ENCODE measurements around the gene PTBP1. TPM values are rescaled to one million over a fixed set of nuclear protein-coding genes. Genes with fewer than 3 reads are reported as not detected.
A peak's percentile ranks its signal among the peaks of the same experiment; 100 is the strongest.
"Not testable (repeated sequence)": the region's sequence is repeated elsewhere in the genome, so short reads cannot be mapped to it uniquely, and the experiment has no call there.

Gene PTBP1
- polyA plus RNA-seq, 6 donors from 2014 or later: 70.5 to 209 (median 124) TPM

- DNase-seq (no peak), ATAC-seq (ENCODE audit: low read depth in 2 of 2) (no peak)
- peaks cover 4 to 14% of the 10 kb centered on the region in 2 donors for H3K36me3 Mint-ChIP-seq
- H3K27ac Mint-ChIP-seq: peak overlapping the region in 2 of 6 donors; percentile 75 to 76
- peaks cover 0 to 4% (median 0%) of the 10 kb centered on the region in 7 donors for H3K9me3 Mint-ChIP-seq
- peaks cover 18 to 69% (median 49%) of the 10 kb centered on the region in 3 donors for H3K27me3 Mint-ChIP-seq
- peak overlapping the region in 2 of 8 donors; percentile 36 to 57 for H3K4me3 Mint-ChIP-seq
- peaks cover 5 to 13% (median 11%) of the 10 kb centered on the region in 3 donors for H3K4me1 Mint-ChIP-seq
Observed at GRCh38 chr19:844546-844971, 47.3 kb downstream of the PTBP1 start.

GRCh38 chr19:845707-846521, 48.7 kb downstream of the PTBP1 start:
- DNase-seq (no peak), ATAC-seq (ENCODE audit: low read depth in 2 of 2) (no peak)
- Mint-ChIP-seq H3K4me1 (peaks cover 5 to 13% (median 11%) of the 10 kb centered on the region in 3 donors), H3K36me3 (peaks cover 4 to 14% of the 10 kb centered on the region in 2 donors), H3K9me3 (peaks cover 0 to 4% (median 0%) of the 10 kb centered on the region in 7 donors), H3K27me3 (peaks cover 18 to 81% (median 56%) of the 10 kb centered on the region in 3 donors), H3K27ac (no peak overlapping the region), H3K4me3 (peak overlapping the region in 1 of 8 donors; percentile 70)

- H3K4me1 Mint-ChIP-seq: peaks cover 5 to 11% (median 9%) of the 10 kb centered on the region in 3 donors
- H3K4me3 Mint-ChIP-seq: no peak overlapping the region
- ATAC-seq (ENCODE audit: low read depth in 2 of 2) (no peak), DNase-seq (no peak)
- no peaks in the 10 kb centered on the region for H3K9me3 Mint-ChIP-seq
- H3K27me3 Mint-ChIP-seq: peaks cover 13 to 78% (median 49%) of the 10 kb centered on the region in 3 donors
- H3K27ac Mint-ChIP-seq: no peak overlapping the region
- H3K36me3 Mint-ChIP-seq: peaks cover 0 to 7% of the 10 kb centered on the region in 2 donors
Observed at GRCh38 chr19:848386-848921, 51.2 kb downstream of the PTBP1 start.

- not testable (repeated sequence) for ATAC-seq (ENCODE audit: low read depth in 2 of 2); H3K9me3 Mint-ChIP-seq; H3K36me3 Mint-ChIP-seq; H3K27ac Mint-ChIP-seq; DNase-seq; H3K4me3 Mint-ChIP-seq
- peaks cover 13 to 73% (median 47%) of the 10 kb centered on the region in 3 donors for H3K27me3 Mint-ChIP-seq
- peaks cover 5 to 11% (median 9%) of the 10 kb centered on the region in 3 donors for H3K4me1 Mint-ChIP-seq
Observed at GRCh38 chr19:849195-849594, 51.9 kb downstream of the PTBP1 start.

- H3K4me3 Mint-ChIP-seq: peak overlapping the region in 1 of 8 donors; percentile 42
- H3K4me1 Mint-ChIP-seq: peaks cover 0 to 4% (median 4%) of the 10 kb centered on the region in 3 donors
- ATAC-seq (ENCODE audit: low read depth in 2 of 2) (peak in 1 of 2 donors; percentile 25), DNase-seq (no peak)
- H3K9me3 Mint-ChIP-seq: no peaks in the 10 kb centered on the region
- no peak overlapping the region for H3K27ac Mint-ChIP-seq
- H3K27me3 Mint-ChIP-seq: peaks cover 13 to 61% (median 39%) of the 10 kb centered on the region in 3 donors
- H3K36me3 Mint-ChIP-seq: no peaks in the 10 kb centered on the region
Observed at GRCh38 chr19:850221-850978, 53.1 kb downstream of the PTBP1 start.

- no peak for DNase-seq
- ATAC-seq (ENCODE audit: low read depth in 2 of 2): no peak
- no peaks in the 10 kb centered on the region for H3K36me3 Mint-ChIP-seq
- H3K27me3 Mint-ChIP-seq: peaks cover 8 to 55% (median 33%) of the 10 kb centered on the region in 3 donors
- no peaks in the 10 kb centered on the region for H3K9me3 Mint-ChIP-seq
- H3K4me3 Mint-ChIP-seq: no peak overlapping the region
- H3K27ac Mint-ChIP-seq: no peak overlapping the region
- H3K4me1 Mint-ChIP-seq: no peaks in the 10 kb centered on the region
Observed at GRCh38 chr19:850979-851335, 53.7 kb downstream of the PTBP1 start.

GRCh38 chr19:852136-853013, 55.1 kb downstream of the PTBP1 start, which contains the start of gene ELANE:
Gene ELANE, plus strand, starts transcription at chr19:852303. Its CDS starts 26 bp downstream, at chr19:852329.
- H3K4me1 Mint-ChIP-seq: peaks cover 0 to 1% (median 0%) of the 10 kb centered on the region in 3 donors
- DNase-seq (no peak), ATAC-seq (ENCODE audit: low read depth in 2 of 2) (no peak)
- no peaks in the 10 kb centered on the region for H3K36me3 Mint-ChIP-seq
- no peak within 1 kb of the TSS for H3K4me3 Mint-ChIP-seq
- no peaks in the 10 kb centered on the region for H3K9me3 Mint-ChIP-seq
- peaks cover 3 to 44% (median 22%) of the 10 kb centered on the region in 3 donors for H3K27me3 Mint-ChIP-seq
- no peak within 1 kb of the TSS for H3K27ac Mint-ChIP-seq

GRCh38 chr19:853014-853585, 55.8 kb downstream of the PTBP1 start:
- Mint-ChIP-seq H3K27ac (no peak overlapping the region), H3K4me1 (peaks cover 0 to 3% (median 0%) of the 10 kb centered on the region in 3 donors), H3K4me3 (no peak overlapping the region), H3K9me3 (no peaks in the 10 kb centered on the region), H3K27me3 (peaks cover 0 to 41% (median 14%) of the 10 kb centered on the region in 3 donors), H3K36me3 (no peaks in the 10 kb centered on the region)
- no peak for ATAC-seq (ENCODE audit: low read depth in 2 of 2)
- no peak for DNase-seq

GRCh38 chr19:853614-854220, 56.5 kb downstream of the PTBP1 start:
- not testable (repeated sequence) for H3K27ac Mint-ChIP-seq; H3K9me3 Mint-ChIP-seq; H3K4me3 Mint-ChIP-seq; H3K36me3 Mint-ChIP-seq; DNase-seq; H3K4me1 Mint-ChIP-seq; ATAC-seq (ENCODE audit: low read depth in 2 of 2)
- peaks cover 0 to 41% (median 10%) of the 10 kb centered on the region in 3 donors for H3K27me3 Mint-ChIP-seq

GRCh38 chr19:854549-854948, 57.3 kb downstream of the PTBP1 start:
- no peak overlapping the region for H3K4me3 Mint-ChIP-seq
- H3K27ac Mint-ChIP-seq: no peak overlapping the region
- H3K36me3 Mint-ChIP-seq: no peaks in the 10 kb centered on the region
- no peak for DNase-seq
- H3K9me3 Mint-ChIP-seq: no peaks in the 10 kb centered on the region
- ATAC-seq (ENCODE audit: low read depth in 2 of 2): no peak
- H3K4me1 Mint-ChIP-seq: peaks cover 0 to 6% (median 3%) of the 10 kb centered on the region in 3 donors
- H3K27me3 Mint-ChIP-seq: peaks cover 0 to 40% (median 10%) of the 10 kb centered on the region in 3 donors

- H3K4me1 Mint-ChIP-seq: peaks cover 0 to 10% (median 3%) of the 10 kb centered on the region in 3 donors
- H3K27ac Mint-ChIP-seq: no peak overlapping the region
- peaks cover 0 to 35% (median 10%) of the 10 kb centered on the region in 3 donors for H3K27me3 Mint-ChIP-seq
- no peaks in the 10 kb centered on the region for H3K9me3 Mint-ChIP-seq
- H3K4me3 Mint-ChIP-seq: no peak overlapping the region
- ATAC-seq (ENCODE audit: low read depth in 2 of 2) (no peak), DNase-seq (no peak)
- no peaks in the 10 kb centered on the region for H3K36me3 Mint-ChIP-seq
Observed at GRCh38 chr19:855142-855541, 57.9 kb downstream of the PTBP1 start.

GRCh38 chr19:855566-856120, 58.4 kb downstream of the PTBP1 start:
- Mint-ChIP-seq H3K27me3 (peaks cover 0 to 30% (median 5%) of the 10 kb centered on the region in 3 donors), H3K9me3 (no peaks in the 10 kb centered on the region), H3K4me3 (no peak overlapping the region), H3K4me1 (peaks cover 0 to 10% (median 3%) of the 10 kb centered on the region in 3 donors), H3K36me3 (no peaks in the 10 kb centered on the region), H3K27ac (no peak overlapping the region)
- ATAC-seq (ENCODE audit: low read depth in 2 of 2): no peak
- DNase-seq: no peak

All from naive B cell (primary cell).